CD1c-positive myeloid dendritic cell (primary cell): ENCODE measurements around the gene ADARB2.

Experiments used
- DNase-seq: peaks from one replicate; pipeline ENCODE4 v3.0.0-alpha.2; 2016; ENCODE audit errors: extremely low spot score

ADARB2 gene

DNA sequence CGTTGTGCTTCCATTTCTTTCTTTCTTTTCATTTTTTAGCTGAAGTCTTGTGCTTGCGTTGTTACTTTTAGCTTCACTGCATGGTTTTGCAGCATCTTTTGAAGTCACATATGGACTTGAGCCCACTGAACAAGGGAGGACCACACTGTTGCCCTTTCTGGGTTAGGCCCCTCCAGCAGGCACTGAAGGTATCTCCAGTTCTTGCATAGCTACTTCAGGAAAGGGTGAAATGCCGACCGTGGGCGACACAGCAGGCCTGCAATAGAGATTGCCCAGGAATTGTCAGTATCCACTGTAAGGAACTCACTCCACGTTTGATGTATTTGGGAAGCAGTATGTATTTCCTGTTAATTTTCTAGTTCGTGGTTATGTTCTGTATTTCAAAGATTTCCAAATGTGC lies 596.1 kb downstream of the ADARB2 start:
- no peak for DNase-seq

DNA sequence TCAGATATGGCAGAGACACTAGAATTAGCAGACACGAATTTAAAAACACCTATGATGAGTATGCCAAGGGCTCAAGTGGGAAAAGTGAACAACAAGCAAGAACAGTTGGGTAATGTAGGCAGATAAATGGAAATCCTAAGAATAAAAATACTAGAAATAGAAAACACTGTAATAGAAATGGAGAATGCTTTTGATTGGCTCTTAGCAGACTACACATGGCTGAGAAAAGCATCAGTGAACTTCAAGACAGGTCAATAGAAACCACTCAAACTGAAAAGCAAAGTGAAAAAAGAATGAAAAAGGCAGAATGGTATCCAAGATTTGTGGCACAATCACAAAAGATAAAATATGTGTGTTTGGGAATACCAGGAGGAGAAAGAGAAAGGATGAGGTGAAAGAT lies 598.8 kb downstream of the ADARB2 start:
- no peak for DNase-seq

DNA sequence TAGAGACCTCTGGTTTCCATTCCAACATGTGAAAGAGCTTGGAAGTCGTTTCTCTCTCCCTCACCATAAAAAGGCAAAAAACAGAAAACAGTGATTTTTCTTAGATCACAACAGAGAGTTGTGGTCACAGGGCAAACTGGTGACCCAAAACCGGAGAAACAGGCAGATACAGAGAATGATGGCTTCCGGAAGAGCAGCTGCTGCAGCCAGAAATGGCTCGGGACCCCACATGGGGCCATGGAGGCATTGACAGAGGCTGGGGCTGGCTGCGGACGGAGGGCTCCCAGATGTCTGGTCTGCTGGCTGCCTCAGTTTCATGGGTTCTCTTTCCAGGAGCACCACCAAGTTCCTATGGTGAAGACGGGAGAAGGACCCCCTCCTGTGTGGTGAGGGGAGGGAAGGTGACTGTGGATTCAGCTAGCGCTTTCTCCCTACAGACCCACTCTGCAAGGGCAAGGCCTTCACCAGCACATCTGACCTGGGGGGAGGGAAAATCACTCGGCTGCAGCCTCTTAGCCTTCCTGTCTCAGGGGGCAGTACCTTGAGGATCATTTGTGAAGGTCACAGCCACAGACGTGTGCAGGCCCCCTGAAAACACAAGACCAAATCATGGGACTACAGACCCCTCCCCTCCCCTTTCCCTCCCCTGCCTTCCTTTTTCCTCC lies 599.7 kb downstream of the ADARB2 start:
- DNase-seq: no peak

DNA sequence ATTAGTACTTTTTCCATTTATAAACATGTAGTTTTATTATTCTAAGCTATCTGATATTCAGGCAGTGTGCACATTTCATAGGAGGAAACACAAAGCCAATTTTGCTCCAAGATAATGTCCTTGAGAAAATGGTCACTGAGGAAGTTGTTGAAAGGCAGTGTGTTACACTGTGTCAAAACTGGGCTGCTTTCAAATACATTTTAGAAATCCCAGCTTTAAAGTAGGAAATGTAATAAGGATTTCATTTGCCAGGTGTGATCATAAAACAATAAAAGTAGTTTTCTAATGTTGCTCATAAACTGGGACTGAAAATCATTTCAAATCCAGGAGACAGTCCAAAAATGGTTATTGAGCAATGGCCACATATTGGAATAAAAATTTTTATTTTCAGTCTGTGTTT lies 601.1 kb downstream of the ADARB2 start:
- no peak for DNase-seq

DNA sequence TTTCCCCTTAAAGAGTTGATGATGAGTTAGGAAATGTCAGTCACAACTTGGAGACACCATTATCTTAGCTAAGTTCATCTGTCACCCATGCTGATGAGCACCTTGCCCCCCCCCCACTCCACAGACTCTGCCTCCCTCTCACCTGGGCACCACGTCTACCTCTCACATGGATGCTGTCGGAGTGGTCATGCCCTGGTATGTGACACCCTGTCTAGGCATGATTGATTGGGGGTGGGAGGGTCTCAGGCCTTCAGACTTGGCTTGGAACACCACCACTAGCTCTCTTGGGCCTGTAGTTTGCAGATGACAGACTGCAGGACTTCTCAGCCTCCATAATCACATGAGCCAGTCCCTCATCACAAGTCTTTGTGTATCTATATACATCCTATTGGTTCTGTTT lies 603.2 kb downstream of the ADARB2 start:
- no peak for DNase-seq

DNA sequence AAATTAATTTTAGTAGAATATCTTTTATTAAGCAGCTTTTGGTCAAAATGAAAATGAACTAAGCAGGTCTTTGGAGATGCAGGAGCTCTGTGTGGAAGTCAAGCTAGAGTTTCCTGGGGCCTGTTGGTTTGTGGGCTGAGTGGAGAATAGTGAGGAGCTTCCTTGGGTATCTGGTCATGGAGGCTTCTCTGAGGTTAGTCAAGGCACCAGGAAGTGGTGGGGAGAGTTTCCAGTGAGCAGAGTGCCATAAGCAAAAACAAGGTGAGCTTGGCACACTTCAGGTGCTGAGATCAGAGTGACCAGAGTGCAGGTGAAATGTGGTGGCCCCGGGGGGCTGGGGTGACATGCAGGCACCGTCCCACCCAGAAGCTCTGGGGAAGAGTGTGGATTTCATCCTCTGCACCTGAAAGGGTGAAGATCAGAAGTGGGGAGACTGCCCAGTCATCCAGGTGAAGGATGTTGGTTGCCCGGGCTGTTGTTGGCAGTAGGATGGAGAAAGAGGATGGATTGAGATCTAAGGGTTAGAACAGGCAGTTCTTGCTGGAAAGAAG lies 603.8 kb downstream of the ADARB2 start:
- no peak for DNase-seq

DNA sequence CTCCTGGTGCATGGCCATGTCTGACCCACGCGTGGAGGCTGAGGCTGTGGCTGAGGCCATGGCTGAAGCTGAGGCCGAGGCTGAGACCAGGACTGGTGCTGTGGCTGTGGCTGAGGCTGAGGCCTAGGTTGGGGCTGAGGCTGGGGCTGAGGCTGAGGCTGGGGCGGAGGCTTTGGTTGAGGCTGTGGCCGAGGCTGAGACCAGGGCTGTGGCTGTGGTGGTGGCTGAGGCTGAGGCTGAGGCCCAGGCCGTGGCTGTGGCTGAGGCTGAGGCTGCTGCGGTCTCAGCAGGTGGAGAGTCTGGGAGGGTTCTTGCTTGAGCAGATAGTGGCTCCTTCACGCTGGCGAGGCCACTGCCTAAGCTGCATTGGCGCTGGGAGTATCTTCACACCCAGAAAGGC lies 604.7 kb downstream of the ADARB2 start:
- DNase-seq: no peak

DNA sequence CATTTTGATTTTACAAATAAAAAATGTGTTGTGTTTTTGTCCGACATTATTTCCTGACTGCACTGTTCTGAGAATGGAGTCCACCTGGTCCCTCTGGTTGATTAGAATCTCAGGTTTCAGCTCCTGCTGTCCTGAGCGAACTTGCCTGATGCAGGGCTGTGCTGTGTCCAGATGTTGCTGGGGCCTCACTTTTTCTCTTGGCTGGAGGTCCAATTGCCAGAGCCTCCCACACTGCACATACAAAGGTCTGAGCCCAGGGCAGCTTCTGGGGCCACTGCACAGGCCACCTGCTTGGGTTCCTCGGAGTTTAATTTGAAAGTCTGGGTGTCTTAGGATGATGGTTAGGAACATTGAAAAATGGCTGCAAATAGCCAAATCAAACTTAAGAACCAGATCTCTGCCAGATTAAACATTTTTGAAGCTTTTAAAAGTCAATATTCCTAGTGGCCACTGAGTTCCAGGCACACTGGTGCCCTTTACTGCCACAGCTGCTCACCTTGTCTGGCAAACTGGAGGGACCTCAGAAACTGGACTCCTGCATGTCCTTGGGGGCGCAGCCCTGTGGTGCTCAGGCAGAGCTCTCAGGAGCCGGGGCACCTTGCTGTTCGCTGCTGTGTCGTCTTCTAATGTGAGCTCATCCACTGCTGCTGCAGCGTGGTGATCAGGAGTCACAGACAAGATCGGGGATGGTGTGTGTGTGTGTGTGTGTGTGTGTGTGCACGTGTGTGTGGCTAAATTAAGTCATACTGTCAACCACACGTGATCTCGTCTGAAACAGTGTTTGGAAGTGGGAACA lies 606.1 kb downstream of the ADARB2 start:
- no peak for DNase-seq

DNA sequence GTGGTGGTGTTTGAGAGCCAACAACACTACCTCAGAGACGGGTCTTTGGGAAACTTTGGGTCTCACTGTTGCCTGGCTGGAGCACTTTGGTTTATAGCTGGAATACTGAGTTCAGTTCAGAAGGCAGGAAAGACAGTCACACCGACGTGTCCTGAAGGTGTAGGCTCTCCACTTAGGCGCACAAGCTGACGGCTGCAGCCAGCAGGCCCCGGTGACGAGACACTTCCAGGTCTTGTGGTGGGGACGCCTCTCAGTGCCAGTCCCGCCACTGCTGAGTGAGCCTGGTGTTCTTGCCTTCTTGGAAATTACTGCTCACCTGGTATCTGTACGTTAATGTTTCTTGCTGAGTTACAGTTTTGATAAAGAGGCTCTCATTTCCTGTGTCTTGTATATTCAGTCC lies 607.1 kb downstream of the ADARB2 start:
- DNase-seq: no peak

DNA sequence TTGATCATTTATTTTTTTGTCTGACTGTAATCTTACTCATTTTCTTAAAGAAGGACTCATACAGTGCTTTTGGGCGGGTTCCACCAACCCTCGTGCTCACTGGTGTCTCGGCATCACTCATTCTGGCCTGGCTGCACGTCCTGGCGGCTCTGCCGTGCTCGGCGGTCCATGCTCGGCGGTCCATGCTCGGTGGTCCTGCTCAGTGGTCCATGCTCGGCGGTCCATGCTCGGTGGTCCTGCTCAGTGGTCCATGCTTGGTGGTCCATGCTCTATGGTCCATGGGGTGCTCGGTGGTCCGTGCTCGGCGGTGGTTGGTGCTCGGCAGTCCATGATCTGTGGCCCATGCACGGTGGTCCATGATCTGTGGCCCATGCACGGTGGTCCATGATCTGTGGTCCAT lies 608.7 kb downstream of the ADARB2 start:
- no peak for DNase-seq

DNA sequence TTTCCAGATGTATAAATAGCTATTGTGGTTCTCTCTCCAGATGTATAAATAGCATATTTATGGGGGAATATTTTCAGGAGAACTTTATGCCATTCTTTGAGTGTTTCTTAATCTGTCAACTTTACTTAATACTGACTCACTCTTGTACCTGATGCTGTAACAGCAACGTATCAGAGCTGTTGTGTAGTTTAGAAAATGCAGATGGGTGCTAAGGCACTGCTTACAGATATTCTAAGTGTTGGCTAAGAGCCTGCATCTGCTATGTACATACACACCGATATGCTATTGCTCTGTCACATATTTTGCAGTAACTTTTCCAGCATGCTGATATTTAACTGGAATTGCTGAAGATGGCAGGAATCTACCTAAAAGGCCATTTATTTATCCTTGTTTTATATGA lies 609.2 kb downstream of the ADARB2 start:
- DNase-seq: no peak

DNA sequence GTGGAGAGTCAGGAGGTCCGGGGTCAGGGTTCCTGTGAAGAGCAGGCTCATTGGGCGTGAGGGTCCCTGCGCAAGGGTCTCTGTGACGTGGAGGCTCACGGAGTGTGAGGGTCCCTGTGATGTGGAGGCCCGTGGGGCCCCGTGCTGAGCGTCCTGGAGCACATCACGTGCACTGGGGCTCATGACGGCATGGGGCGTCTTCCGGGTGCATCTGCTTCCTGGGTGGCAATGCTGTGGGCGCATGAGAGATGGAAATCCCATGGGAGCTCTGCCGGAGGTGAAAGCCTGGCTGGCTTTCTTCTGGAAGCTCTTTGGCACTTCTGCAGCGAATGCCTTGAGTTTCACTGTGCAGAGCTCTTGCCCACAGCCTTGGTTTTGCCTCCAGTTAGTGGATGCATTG lies 609.7 kb downstream of the ADARB2 start:
- DNase-seq: no peak
